Measurements from ENCODE around the gene MYOZ2. TPM values are rescaled to one million over a fixed set of nuclear protein-coding genes. Genes with fewer than 3 reads are reported as not detected.
A peak's percentile ranks its signal among the peaks of the same experiment; 100 is the strongest.

Gene MYOZ2
- total RNA-seq, 1 donor, result 0.43 TPM

- DNase-seq (ENCODE audit: low read depth), result no peak
- H3K4me3 ChIP-seq (ENCODE audit: low read depth, low read length), result no peak overlapping the region
- no peak for TF ChIP-seq CTCF (IDR thresholded peaks at IDR 0.05; ENCODE audit: insufficient read depth, low read depth, low read length)
Measured at GRCh38 chr4:119110121-119110520, 25.5 kb upstream of the MYOZ2 start.

- no peak for TF ChIP-seq CTCF (IDR thresholded peaks at IDR 0.05; ENCODE audit: insufficient read depth, low read depth, low read length)
- no peak for DNase-seq (ENCODE audit: low read depth)
- H3K4me3 ChIP-seq (ENCODE audit: low read depth, low read length), result no peak overlapping the region
Measured at GRCh38 chr4:119111296-119111695, 24.3 kb upstream of the MYOZ2 start.

GRCh38 chr4:119113033-119113655, 22.5 kb upstream of the MYOZ2 start:
- no peak for TF ChIP-seq CTCF (IDR thresholded peaks at IDR 0.05; ENCODE audit: insufficient read depth, low read depth, low read length)
- no peak overlapping the region for H3K4me3 ChIP-seq (ENCODE audit: low read depth, low read length)
- peak; percentile 96 for DNase-seq (ENCODE audit: low read depth)

GRCh38 chr4:119116021-119116420, 19.6 kb upstream of the MYOZ2 start:
- TF ChIP-seq CTCF (IDR thresholded peaks at IDR 0.05; ENCODE audit: insufficient read depth, low read depth, low read length), result no peak
- H3K4me3 ChIP-seq (ENCODE audit: low read depth, low read length), result no peak overlapping the region
- DNase-seq (ENCODE audit: low read depth), result no peak

GRCh38 chr4:119116925-119117900, 18.4 kb upstream of the MYOZ2 start:
- no peak for TF ChIP-seq CTCF (IDR thresholded peaks at IDR 0.05; ENCODE audit: insufficient read depth, low read depth, low read length)
- no peak overlapping the region for H3K4me3 ChIP-seq (ENCODE audit: low read depth, low read length)
- DNase-seq (ENCODE audit: low read depth), result peak; percentile 31

GRCh38 chr4:119118397-119118796, 17.2 kb upstream of the MYOZ2 start:
- no peak overlapping the region for H3K4me3 ChIP-seq (ENCODE audit: low read depth, low read length)
- DNase-seq (ENCODE audit: low read depth), result peak; percentile 40
- no peak for TF ChIP-seq CTCF (IDR thresholded peaks at IDR 0.05; ENCODE audit: insufficient read depth, low read depth, low read length)

Data from fibroblast of villous mesenchyme (primary cell).